Ascending aorta (tissue), 2 donors: ENCODE results near the gene FAM118A. TPM values are rescaled to one million over a fixed set of nuclear protein-coding genes. Genes with fewer than 3 reads are reported as not detected.
A peak's percentile ranks its signal among the peaks of the same experiment; 100 is the strongest.
"Not testable (repeated sequence)": the region's sequence is repeated elsewhere in the genome, so short reads cannot be mapped to it uniquely, and the experiment has no call there.

ENCODE experiments used
- DNase-seq, 2 donors: peaks; one replicate each; pipeline ENCODE4 v3.0.0-alpha.2; 2019; ENCODE audit warnings: low spot score in 2 of 2
- H3K27ac ChIP-seq, 2 donors: fragments of 200-600 bp; sonication (generic); one replicate each; pipeline ENCODE4 v1.5.1; 2016 to 2017; ENCODE audit warnings: mild to moderate bottlenecking in 1 of 2
- H3K27me3 ChIP-seq: fragments of 200-600 bp; sonication (generic); one replicate; pipeline ENCODE4 v1.5.1; 2017
- H3K36me3 ChIP-seq, 2 donors: fragments of 200-600 bp; sonication (generic); one replicate each; pipeline ENCODE4 v1.5.1; 2016
- H3K4me1 ChIP-seq, 2 donors: fragments of 200-600 bp; sonication (generic); one replicate each; pipeline ENCODE4 v1.5.1; 2016 to 2017; ENCODE audit warnings: mild to moderate bottlenecking in 1 of 2
- H3K4me3 ChIP-seq, 2 donors: fragments of 200-600 bp; sonication (generic); one replicate each; pipeline ENCODE4 v1.5.1; 2016 to 2017; ENCODE audit warnings: mild to moderate bottlenecking in 1 of 2
- H3K9me3 ChIP-seq, 2 donors: fragments of 200-600 bp; sonication (generic); one replicate each; pipeline ENCODE4 v1.5.1; 2016
- CTCF ChIP-seq, 3 experiments: fragments of 200-600 bp in 2 of 3; fragments of 450-650 bp in 1 of 3; sonication (generic) in 2 of 3; IDR thresholded peaks; one replicate each; pipeline ENCODE4 v1.5.1; 2016 to 2019; ENCODE audit warnings: antibody characterized with exemption in 3 of 3, mild to moderate bottlenecking in 1 of 3, moderate library complexity in 1 of 3
- intact Hi-C: fragments of 100-400 bp; cut with DNase I; formaldehyde crosslinking; loops from one replicate; pipeline ENCODE4 v1.15.1; 2023
- total RNA-seq: library from RNA; depleted of rRNA; stranded (reverse); fragments of >200 nt; gene quantifications from one replicate; pipeline ENCODE4 v1.1.0, GENCODE V29; 2016

The FAM118A gene
- total RNA-seq, 1 donor from 2014 or later, result 23.5 TPM

GRCh38 chr22:45340323-45340722 lies 30.6 kb downstream of the FAM118A start:
- no peak for DNase-seq
- intact Hi-C loops, result no loop called here
- Histone ChIP-seq H3K4me3 (no peak overlapping the region), H3K9me3 (no peaks in the 10 kb centered on the region), H3K4me1 (peaks cover 8 to 19% of the 10 kb centered on the region in 2 donors), H3K27me3 (no peaks in the 10 kb centered on the region), H3K27ac (no peak overlapping the region), H3K36me3 (peaks cover 30 to 43% of the 10 kb centered on the region in 2 donors)
- TF ChIP-seq CTCF (IDR thresholded peaks at IDR 0.05), result no peak

DNA sequence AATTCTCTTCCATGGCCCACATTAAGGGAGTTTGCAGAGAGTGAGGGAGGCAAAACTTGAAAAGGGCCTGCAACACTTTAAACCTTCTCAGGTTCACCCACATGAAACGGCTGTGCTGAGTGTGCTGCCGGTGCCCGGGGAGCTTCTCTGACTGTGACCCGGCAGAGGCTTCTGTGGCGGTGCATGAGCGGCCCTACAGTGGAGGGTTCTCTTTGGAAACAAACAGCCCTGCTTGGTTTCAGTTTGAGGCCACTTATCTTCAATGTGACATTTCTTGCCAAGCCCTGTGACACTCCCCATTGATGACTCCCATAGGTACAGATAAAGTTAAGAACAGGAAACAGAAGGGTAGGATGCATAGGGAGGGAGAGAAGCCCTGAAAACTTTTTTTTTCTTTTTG lies 31.8 kb downstream of the FAM118A start:
- Histone ChIP-seq H3K4me1 (peaks cover 7 to 11% of the 10 kb centered on the region in 2 donors), H3K27me3 (no peaks in the 10 kb centered on the region), H3K4me3 (no peak overlapping the region), H3K9me3 (no peaks in the 10 kb centered on the region), H3K36me3 (peaks cover 30 to 46% of the 10 kb centered on the region in 2 donors), H3K27ac (no peak overlapping the region)
- DNase-seq, result no peak
- intact Hi-C loops, result no loop called here
- no peak for TF ChIP-seq CTCF (IDR thresholded peaks at IDR 0.05)

- H3K36me3 ChIP-seq, result peaks cover 30 to 44% of the 10 kb centered on the region in 2 donors
- no peak overlapping the region for H3K27ac ChIP-seq
- intact Hi-C loops, result no loop called here
Measured at GRCh38 chr22:45343143-45343542, 33.4 kb downstream of the FAM118A start.

DNA sequence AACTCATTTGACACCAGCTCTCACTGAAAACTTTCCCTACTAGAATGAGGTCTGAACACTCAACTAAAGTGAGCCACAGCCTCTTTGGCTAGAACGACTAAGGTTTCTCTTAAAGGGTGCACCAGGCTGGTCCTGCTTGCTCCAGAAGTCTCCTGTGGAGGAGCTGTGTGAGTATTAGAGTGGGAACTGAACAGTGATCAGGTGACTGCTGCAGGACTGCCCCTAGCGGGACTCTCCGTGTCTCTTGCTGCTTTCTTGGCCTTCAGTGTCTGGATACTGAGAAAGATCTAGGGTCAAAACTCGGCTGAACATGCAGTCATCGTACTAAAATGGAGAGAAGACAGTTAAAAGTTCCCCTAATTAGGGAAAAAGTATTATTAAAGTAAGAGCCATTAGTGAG lies 34.6 kb downstream of the FAM118A start:
- Histone ChIP-seq H3K9me3 (no peaks in the 10 kb centered on the region), H3K4me1 (no peaks in the 10 kb centered on the region), H3K36me3 (peaks cover 30 to 35% of the 10 kb centered on the region in 2 donors), H3K4me3 (no peak overlapping the region), H3K27me3 (no peaks in the 10 kb centered on the region), H3K27ac (no peak overlapping the region)
- peak in 1 of 2 donors; percentile 61 for DNase-seq
- intact Hi-C loops, result no loop called here
- peak in 2 of 3 experiments; percentile 5 to 10 for TF ChIP-seq CTCF (IDR thresholded peaks at IDR 0.05)

More at GRCh38 chr22:45343143-45343542, 33.4 kb downstream of the FAM118A start:
- DNase-seq, result no peak
- Histone ChIP-seq H3K4me1 (no peaks in the 10 kb centered on the region), H3K27me3 (no peaks in the 10 kb centered on the region), H3K4me3 (no peak overlapping the region), H3K9me3 (no peaks in the 10 kb centered on the region)
- TF ChIP-seq CTCF (IDR thresholded peaks at IDR 0.05), result no peak

GRCh38 chr22:45349916-45350315 lies 40.2 kb downstream of the FAM118A start:
- Histone ChIP-seq H3K4me3 (no peak overlapping the region), H3K36me3 (peaks cover 0 to 2% of the 10 kb centered on the region in 2 donors), H3K9me3 (no peaks in the 10 kb centered on the region), H3K4me1 (no peaks in the 10 kb centered on the region), H3K27me3 (no peaks in the 10 kb centered on the region), H3K27ac (no peak overlapping the region)
- intact Hi-C loops, result no loop called here
- no peak for TF ChIP-seq CTCF (IDR thresholded peaks at IDR 0.05)
- peak in 1 of 2 donors; percentile 4 for DNase-seq

GRCh38 chr22:45351956-45352355 lies 42.2 kb downstream of the FAM118A start:
- H3K4me1 ChIP-seq, result no peaks in the 10 kb centered on the region

GRCh38 chr22:45352757-45353156 lies 43.0 kb downstream of the FAM118A start:
- H3K4me3 ChIP-seq, H3K27me3 ChIP-seq, H3K9me3 ChIP-seq, intact Hi-C loops, DNase-seq, H3K36me3 ChIP-seq, H3K27ac ChIP-seq, H3K4me1 ChIP-seq: not testable (repeated sequence)

More at GRCh38 chr22:45351956-45352355, 42.2 kb downstream of the FAM118A start:
- no peak overlapping the region for H3K4me3 ChIP-seq
- no peak for DNase-seq
- intact Hi-C loops, result no loop called here
- H3K9me3 ChIP-seq, result no peaks in the 10 kb centered on the region
- H3K27me3 ChIP-seq, result no peaks in the 10 kb centered on the region
- TF ChIP-seq CTCF (IDR thresholded peaks at IDR 0.05), result no peak
- no peaks in the 10 kb centered on the region for H3K36me3 ChIP-seq
- H3K27ac ChIP-seq, result no peak overlapping the region
